NCI-H2196 (cell line): ENCODE results near the gene BFSP2.
A peak's percentile ranks its signal among the peaks of the same experiment; 100 is the strongest.

Experiments used
- DNase-seq: peaks from one replicate; lab custom pipeline; 2025; ENCODE audit not compliant: unreplicated experiment; lab: John Stamatoyannopoulos, UW

The BFSP2 gene

GRCh38 chr3:133414021-133414392 is 14.2 kb downstream of the BFSP2 start:
- DNase-seq = no peak

GRCh38 chr3:133418361-133418760 is 18.5 kb downstream of the BFSP2 start:
- no peak for DNase-seq

- no peak for DNase-seq
Measured at GRCh38 chr3:133419151-133419909, 19.5 kb downstream of the BFSP2 start.

- DNase-seq = no peak
Measured at GRCh38 chr3:133424937-133425869, 25.3 kb downstream of the BFSP2 start.

- no peak for DNase-seq
Measured at GRCh38 chr3:133425898-133426297, 26.0 kb downstream of the BFSP2 start.

GRCh38 chr3:133426721-133427120 is 26.9 kb downstream of the BFSP2 start:
- DNase-seq = no peak

GRCh38 chr3:133428552-133428951 is 28.7 kb downstream of the BFSP2 start:
- no peak for DNase-seq

- no peak for DNase-seq
Measured at GRCh38 chr3:133429063-133429462, 29.2 kb downstream of the BFSP2 start.

GRCh38 chr3:133439563-133439962 is 39.7 kb downstream of the BFSP2 start:
- DNase-seq = no peak

GRCh38 chr3:133440652-133441051 is 40.8 kb downstream of the BFSP2 start:
- no peak for DNase-seq

- DNase-seq = no peak
Measured at GRCh38 chr3:133441867-133442270, 42.0 kb downstream of the BFSP2 start.

- DNase-seq = no peak
Measured at GRCh38 chr3:133442518-133442917, 42.7 kb downstream of the BFSP2 start.

- peak; percentile 26 for DNase-seq
Measured at GRCh38 chr3:133443649-133444422, 44.0 kb downstream of the BFSP2 start.

GRCh38 chr3:133444423-133444774 is 44.5 kb downstream of the BFSP2 start:
- no peak for DNase-seq

GRCh38 chr3:133445108-133445507 is 45.3 kb downstream of the BFSP2 start:
- no peak for DNase-seq

GRCh38 chr3:133447750-133448477 is 48.1 kb downstream of the BFSP2 start:
- DNase-seq = no peak

GRCh38 chr3:133448478-133449122 is 48.7 kb downstream of the BFSP2 start:
- no peak for DNase-seq

- no peak for DNase-seq
Measured at GRCh38 chr3:133451309-133451708, 51.5 kb downstream of the BFSP2 start.

- DNase-seq = no peak
Measured at GRCh38 chr3:133452641-133453319, 52.9 kb downstream of the BFSP2 start.

GRCh38 chr3:133453383-133453782 is 53.5 kb downstream of the BFSP2 start:
- no peak for DNase-seq
